Raji (cell line): ENCODE data around the gene EPB41.

Source experiments
- POLR2A ChIP-seq: IDR thresholded peaks from 2 replicates; pipeline ENCODE4 v1.6.1; 2011; ENCODE audit warnings: low read depth, low read length, control low read depth; ENCODE audit not compliant: insufficient read depth

EPB41 gene

GRCh38 chr1:29121936-29122681 lies 207.7 kb downstream of the EPB41 start:
- TF ChIP-seq POLR2A: no peak

GRCh38 chr1:29122682-29123052 lies 208.3 kb downstream of the EPB41 start:
- TF ChIP-seq POLR2A: no peak

DNA sequence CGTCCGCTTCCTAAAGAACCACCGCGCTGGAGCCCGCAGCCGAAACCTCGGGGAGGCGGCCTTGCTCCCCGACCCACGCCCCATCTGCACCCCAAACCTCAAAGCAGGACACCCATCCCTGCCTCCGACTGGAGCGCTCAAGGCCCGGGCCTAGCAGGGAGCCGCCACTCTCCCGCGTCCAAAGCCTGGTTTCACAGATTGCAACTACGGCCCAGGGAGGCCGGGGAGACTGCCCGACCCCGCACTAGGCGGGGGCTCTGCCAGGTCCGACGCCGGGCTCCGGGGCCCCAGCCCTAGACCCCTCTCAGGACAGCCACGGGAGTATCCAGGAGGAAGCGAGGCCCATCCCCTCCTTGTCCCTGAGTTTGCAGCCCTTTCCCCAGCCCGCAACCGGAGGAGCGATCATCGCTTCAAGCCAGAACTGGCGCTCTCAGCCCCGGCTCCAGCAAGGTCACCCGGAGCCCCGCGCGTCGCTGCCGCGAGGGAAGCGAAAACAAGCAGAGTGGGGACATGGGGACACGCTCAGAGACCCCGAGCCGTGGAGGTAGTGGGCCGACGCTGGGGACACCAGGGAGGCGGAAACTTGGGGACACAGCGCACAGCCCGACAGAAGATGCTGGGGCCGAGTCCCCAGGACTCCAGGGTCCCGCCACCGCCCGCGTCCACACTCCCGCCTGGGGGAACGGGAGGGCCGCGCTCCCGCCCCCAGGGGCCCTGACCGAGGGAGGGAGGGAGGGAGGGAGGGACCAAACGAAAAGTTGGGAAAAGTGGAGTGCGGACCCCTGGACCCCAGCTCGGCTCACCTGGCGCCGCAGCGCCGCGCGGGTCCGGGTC lies 208.9 kb downstream of the EPB41 start:
- TF ChIP-seq POLR2A: no peak

- no peak for TF ChIP-seq POLR2A
Observed at GRCh38 chr1:29123887-29124365, 209.6 kb downstream of the EPB41 start, which contains the start of gene TMEM200B. Gene TMEM200B, minus strand, starts transcription at chr1:29123903. Its CDS starts 2,075 bp downstream, at chr1:29121828.

- no peak for TF ChIP-seq POLR2A
Observed at GRCh38 chr1:29124366-29125236, 210.2 kb downstream of the EPB41 start.

DNA sequence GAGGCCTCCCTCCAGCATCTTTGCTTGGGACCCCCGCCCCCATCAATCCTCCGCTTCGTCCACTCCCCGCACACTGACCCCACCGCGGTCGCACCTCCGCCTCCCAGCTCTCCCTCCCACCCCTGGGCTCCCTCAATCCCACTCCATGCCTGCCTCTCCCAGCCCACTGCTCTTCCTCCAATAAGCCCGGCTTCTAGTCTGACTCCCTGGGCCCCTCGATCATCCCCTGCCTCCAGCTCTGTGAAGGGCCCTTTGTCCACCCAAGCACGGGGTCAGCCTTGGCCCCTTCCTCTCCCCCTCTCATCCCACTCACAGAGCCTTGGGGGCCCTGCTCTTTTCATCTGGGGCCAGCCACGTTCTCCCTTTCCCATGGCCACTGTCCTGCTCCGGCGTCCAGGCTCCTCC lies 210.9 kb downstream of the EPB41 start:
- TF ChIP-seq POLR2A: no peak

DNA sequence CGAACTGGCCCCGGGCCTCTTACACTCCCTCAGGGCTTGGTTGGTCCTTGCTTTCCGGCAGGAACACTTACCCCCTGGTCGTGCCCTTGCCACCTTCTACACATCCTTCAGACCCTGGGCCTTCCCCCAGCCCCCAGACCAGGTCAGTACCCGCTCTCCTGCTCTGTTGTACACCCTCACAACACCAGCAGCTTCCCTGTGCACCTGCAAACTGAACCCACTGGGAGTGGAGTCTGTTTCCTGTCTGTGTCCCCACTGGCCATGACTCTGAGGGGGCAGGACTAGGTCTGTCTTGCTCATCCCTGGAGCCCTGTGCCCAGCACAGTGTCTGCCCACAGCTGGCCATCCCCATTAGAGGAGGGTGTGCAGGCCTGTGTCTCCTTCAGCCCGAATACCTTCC lies 211.4 kb downstream of the EPB41 start:
- TF ChIP-seq POLR2A: no peak

GRCh38 chr1:29126198-29126597 lies 211.8 kb downstream of the EPB41 start:
- TF ChIP-seq POLR2A: no peak

GRCh38 chr1:29128739-29129138 lies 214.4 kb downstream of the EPB41 start:
- no peak for TF ChIP-seq POLR2A

DNA sequence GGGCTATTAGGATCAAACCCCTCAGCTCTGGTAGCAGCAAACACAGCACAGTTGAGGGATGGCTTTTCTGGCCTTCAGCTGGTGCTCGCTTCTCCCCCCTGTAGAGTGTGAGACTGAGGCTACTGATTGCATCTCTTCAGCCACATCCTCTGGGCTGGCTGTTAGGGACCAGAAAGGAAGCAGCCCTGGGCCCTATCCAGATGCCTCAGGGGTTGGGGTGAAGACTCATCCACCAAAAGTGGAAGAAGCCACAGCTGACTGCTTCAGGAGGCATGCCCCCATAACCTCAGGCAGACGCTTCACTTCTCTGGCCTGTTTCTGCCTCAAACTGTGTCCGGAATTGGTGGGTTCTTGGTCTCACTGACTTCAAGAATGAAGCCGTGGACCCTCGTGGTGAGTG lies 215.5 kb downstream of the EPB41 start:
- TF ChIP-seq POLR2A: no peak

- TF ChIP-seq POLR2A: no peak
Observed at GRCh38 chr1:29133861-29134694, 219.7 kb downstream of the EPB41 start.

- TF ChIP-seq POLR2A: no peak
Observed at GRCh38 chr1:29134695-29135028, 220.3 kb downstream of the EPB41 start.

GRCh38 chr1:29136391-29136915 lies 222.1 kb downstream of the EPB41 start:
- no peak for TF ChIP-seq POLR2A

DNA sequence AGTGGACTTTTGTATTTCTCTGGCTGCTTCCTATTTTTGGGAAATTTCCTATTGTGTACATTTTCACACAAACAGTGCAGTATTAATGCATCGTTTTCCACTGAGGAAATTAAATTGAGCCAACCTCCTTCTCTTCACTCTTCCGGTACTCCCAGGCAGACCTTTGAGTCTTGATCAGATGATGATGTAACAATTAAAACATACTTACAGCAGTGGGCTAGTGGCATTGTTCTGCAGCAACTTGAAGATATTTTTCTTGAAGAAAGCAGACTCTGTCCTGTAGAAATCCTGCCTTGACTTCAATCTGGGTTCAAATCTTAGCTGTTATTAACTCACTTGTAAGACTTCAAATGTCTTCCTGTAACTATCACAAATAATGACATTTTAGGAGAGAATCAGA lies 228.3 kb downstream of the EPB41 start:
- TF ChIP-seq POLR2A: no peak
